ENCODE data around the gene WIPF1. TPM values are rescaled to one million over a fixed set of nuclear protein-coding genes. Genes with fewer than 3 reads are reported as not detected.

Gene WIPF1
- polyA plus RNA-seq, 1 donor (not counting 4 experiments of a cell fraction or from before 2014, with no cell fraction given), result 0.16 TPM

DNA sequence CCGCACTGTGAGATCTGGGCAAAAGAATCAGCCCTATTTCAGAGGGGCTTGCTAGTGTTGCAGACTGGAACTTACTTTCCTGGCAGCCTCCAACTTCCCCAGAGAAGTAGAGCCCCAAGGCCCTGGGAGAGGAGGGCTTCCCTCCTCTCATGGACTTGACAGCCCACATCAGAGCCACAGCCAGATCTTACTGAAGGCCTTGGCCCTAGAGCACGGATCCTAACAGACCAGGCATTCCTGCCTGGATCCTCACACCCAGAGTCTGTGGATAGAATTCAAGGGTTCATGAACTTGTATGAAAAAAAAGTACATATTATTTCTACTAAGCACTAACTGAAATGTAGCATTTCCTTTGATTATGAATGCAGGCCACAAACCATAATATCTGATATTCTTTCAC, 8.3 kb downstream of the WIPF1 start:
- Histone ChIP-seq H3K27ac (ENCODE audit: control insufficient read depth, insufficient read depth, low read length) (no peak overlapping the region), H4K20me1 (ENCODE audit: control insufficient read depth, extremely low read depth, insufficient read depth, low read length) (no peaks in the 10 kb centered on the region), H3K9me3 (ENCODE audit: control insufficient read depth, low read depth, low read length) (no peaks in the 10 kb centered on the region), H3K4me2 (ENCODE audit: control insufficient read depth, extremely low read depth, insufficient read depth, low read depth, low read length) (no peak overlapping the region), H3K27me3 (ENCODE audit: control insufficient read depth, extremely low read depth, insufficient read depth, low read length) (no peaks in the 10 kb centered on the region), H3K4me3 (ENCODE audit: control insufficient read depth in 2 of 3, extremely low read depth in 1 of 3, insufficient read depth in 2 of 3, low read depth in 1 of 3, low read length in 3 of 3) (no peak overlapping the region), H3K4me1 (ENCODE audit: control insufficient read depth, extremely low read depth, insufficient read depth, low read length) (peaks cover 5% of the 10 kb centered on the region), H3K9me1 (ENCODE audit: control insufficient read depth, extremely low read depth, insufficient read depth, low read length) (no peaks in the 10 kb centered on the region), H3K79me2 (ENCODE audit: control insufficient read depth, insufficient read depth, low read length) (no peaks in the 10 kb centered on the region), H3K9ac (ENCODE audit: control insufficient read depth, extremely low read depth, insufficient read depth, low read length) (no peak overlapping the region), H2AFZ (ENCODE audit: control insufficient read depth, low read length) (no peak overlapping the region), H3K36me3 (ENCODE audit: control insufficient read depth in 2 of 2, extremely low read depth in 1 of 2, insufficient read depth in 2 of 2, low read length in 2 of 2) (no peaks in the 10 kb centered on the region)
- dilution Hi-C loops (cut with MboI; ENCODE audit: extremely low pct_ligation_motif_present, low sequenced_read_pairs), result no loop called here
- DNase-seq (ENCODE audit: low read depth, low spot score), result no peak
- no peak for FAIRE-seq
- TF ChIP-seq EZH2 (IDR thresholded peaks at IDR 0.05; ENCODE audit: low read length), result no peak

DNA sequence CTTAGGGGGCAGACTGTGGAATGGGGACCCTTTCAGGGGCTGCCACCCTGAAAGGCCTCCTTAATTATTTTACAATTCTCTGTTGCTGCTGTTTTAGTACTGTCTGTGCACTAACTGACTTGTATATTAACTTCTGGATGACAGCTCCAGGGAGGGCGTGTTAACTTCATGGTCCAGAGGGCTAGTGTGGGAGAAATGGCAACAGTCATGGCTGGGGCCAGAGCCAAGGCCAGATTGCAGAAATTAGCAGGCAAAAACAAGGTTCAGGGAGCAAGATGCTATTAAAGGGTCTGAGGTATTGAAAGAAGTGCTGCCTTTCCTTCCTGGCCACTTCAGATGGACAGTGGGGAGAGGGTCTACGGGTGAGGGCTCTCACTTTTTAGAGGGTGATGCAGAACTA, 9.1 kb downstream of the WIPF1 start:
- peaks cover 2% of the 10 kb centered on the region for H3K4me1 ChIP-seq (ENCODE audit: control insufficient read depth, extremely low read depth, insufficient read depth, low read length)
- H3K9me1 ChIP-seq (ENCODE audit: control insufficient read depth, extremely low read depth, insufficient read depth, low read length), result no peaks in the 10 kb centered on the region
- H3K27ac ChIP-seq (ENCODE audit: control insufficient read depth, insufficient read depth, low read length), result no peak overlapping the region
- H3K9me3 ChIP-seq (ENCODE audit: control insufficient read depth, low read depth, low read length), result no peaks in the 10 kb centered on the region
- H4K20me1 ChIP-seq (ENCODE audit: control insufficient read depth, extremely low read depth, insufficient read depth, low read length), result no peaks in the 10 kb centered on the region
- no peak overlapping the region for H3K4me3 ChIP-seq (ENCODE audit: control insufficient read depth in 2 of 3, extremely low read depth in 1 of 3, insufficient read depth in 2 of 3, low read depth in 1 of 3, low read length in 3 of 3)
- H3K36me3 ChIP-seq (ENCODE audit: control insufficient read depth in 2 of 2, extremely low read depth in 1 of 2, insufficient read depth in 2 of 2, low read length in 2 of 2), result no peaks in the 10 kb centered on the region
- H2AFZ ChIP-seq (ENCODE audit: control insufficient read depth, low read length), result no peak overlapping the region
- H3K4me2 ChIP-seq (ENCODE audit: control insufficient read depth, extremely low read depth, insufficient read depth, low read depth, low read length), result no peak overlapping the region
- dilution Hi-C loops (cut with MboI; ENCODE audit: extremely low pct_ligation_motif_present, low sequenced_read_pairs), result no loop called here
- no peaks in the 10 kb centered on the region for H3K79me2 ChIP-seq (ENCODE audit: control insufficient read depth, insufficient read depth, low read length)
- DNase-seq (ENCODE audit: low read depth, low spot score) (no peak), FAIRE-seq (no peak)
- TF ChIP-seq EZH2 (IDR thresholded peaks at IDR 0.05; ENCODE audit: low read length), result no peak
- TF ChIP-seq, protein P1, sequence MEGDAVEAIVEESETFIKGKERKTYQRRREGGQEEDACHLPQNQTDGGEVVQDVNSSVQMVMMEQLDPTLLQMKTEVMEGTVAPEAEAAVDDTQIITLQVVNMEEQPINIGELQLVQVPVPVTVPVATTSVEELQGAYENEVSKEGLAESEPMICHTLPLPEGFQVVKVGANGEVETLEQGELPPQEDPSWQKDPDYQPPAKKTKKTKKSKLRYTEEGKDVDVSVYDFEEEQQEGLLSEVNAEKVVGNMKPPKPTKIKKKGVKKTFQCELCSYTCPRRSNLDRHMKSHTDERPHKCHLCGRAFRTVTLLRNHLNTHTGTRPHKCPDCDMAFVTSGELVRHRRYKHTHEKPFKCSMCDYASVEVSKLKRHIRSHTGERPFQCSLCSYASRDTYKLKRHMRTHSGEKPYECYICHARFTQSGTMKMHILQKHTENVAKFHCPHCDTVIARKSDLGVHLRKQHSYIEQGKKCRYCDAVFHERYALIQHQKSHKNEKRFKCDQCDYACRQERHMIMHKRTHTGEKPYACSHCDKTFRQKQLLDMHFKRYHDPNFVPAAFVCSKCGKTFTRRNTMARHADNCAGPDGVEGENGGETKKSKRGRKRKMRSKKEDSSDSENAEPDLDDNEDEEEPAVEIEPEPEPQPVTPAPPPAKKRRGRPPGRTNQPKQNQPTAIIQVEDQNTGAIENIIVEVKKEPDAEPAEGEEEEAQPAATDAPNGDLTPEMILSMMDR (optimal IDR thresholded peaks at IDR 0.05 in 1 of 3, IDR thresholded peaks at IDR 0.05 in 1 of 3, conservative IDR thresholded peaks at IDR 0.05 in 1 of 3; ENCODE audit: extremely low read depth in 1 of 3, insufficient read depth in 2 of 3, low read length in 3 of 3), result no peak
- no peak overlapping the region for H3K9ac ChIP-seq (ENCODE audit: control insufficient read depth, extremely low read depth, insufficient read depth, low read length)
- H3K27me3 ChIP-seq (ENCODE audit: control insufficient read depth, extremely low read depth, insufficient read depth, low read length), result no peaks in the 10 kb centered on the region

DNA sequence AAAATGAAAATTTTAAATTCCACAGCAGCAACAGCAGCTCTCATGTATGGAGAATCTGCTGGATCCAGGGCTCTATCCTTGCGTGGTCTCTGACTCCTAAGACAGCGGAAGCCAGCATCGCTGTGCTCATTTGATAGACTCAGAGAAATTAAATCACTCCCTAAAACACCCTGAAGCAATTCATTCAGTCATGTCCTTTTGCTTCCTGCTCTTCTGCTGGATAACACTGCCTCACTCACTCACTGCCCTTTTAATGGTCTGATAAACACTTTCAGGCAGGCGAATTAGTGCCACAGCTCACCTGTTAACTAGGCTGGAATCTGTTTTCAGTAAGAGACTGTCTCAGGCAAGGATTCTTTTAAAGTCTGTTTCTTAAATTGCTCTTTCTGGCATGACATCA, 10.0 kb downstream of the WIPF1 start:
- H3K4me1 ChIP-seq (ENCODE audit: control insufficient read depth, extremely low read depth, insufficient read depth, low read length), result no peaks in the 10 kb centered on the region
- FAIRE-seq (no peak), DNase-seq (ENCODE audit: low read depth, low spot score) (no peak)
- no peak for TF ChIP-seq EZH2 (IDR thresholded peaks at IDR 0.05; ENCODE audit: low read length)
- TF ChIP-seq, protein P1 (optimal IDR thresholded peaks at IDR 0.05 in 1 of 3, IDR thresholded peaks at IDR 0.05 in 1 of 3, conservative IDR thresholded peaks at IDR 0.05 in 1 of 3; ENCODE audit: extremely low read depth in 1 of 3, insufficient read depth in 2 of 3, low read length in 3 of 3), result no peak
- H4K20me1 ChIP-seq (ENCODE audit: control insufficient read depth, extremely low read depth, insufficient read depth, low read length), result no peaks in the 10 kb centered on the region
- H3K27me3 ChIP-seq (ENCODE audit: control insufficient read depth, extremely low read depth, insufficient read depth, low read length), result no peaks in the 10 kb centered on the region
- H3K36me3 ChIP-seq (ENCODE audit: control insufficient read depth in 2 of 2, extremely low read depth in 1 of 2, insufficient read depth in 2 of 2, low read length in 2 of 2), result no peaks in the 10 kb centered on the region
- no peak overlapping the region for H3K4me2 ChIP-seq (ENCODE audit: control insufficient read depth, extremely low read depth, insufficient read depth, low read depth, low read length)
- dilution Hi-C loops (cut with MboI; ENCODE audit: extremely low pct_ligation_motif_present, low sequenced_read_pairs), result no loop called here
- H3K79me2 ChIP-seq (ENCODE audit: control insufficient read depth, insufficient read depth, low read length), result no peaks in the 10 kb centered on the region
- H3K9me1 ChIP-seq (ENCODE audit: control insufficient read depth, extremely low read depth, insufficient read depth, low read length), result no peaks in the 10 kb centered on the region
- H3K27ac ChIP-seq (ENCODE audit: control insufficient read depth, insufficient read depth, low read length), result no peak overlapping the region
- H3K9me3 ChIP-seq (ENCODE audit: control insufficient read depth, low read depth, low read length), result no peaks in the 10 kb centered on the region
- no peak overlapping the region for H3K4me3 ChIP-seq (ENCODE audit: control insufficient read depth in 2 of 3, extremely low read depth in 1 of 3, insufficient read depth in 2 of 3, low read depth in 1 of 3, low read length in 3 of 3)
- H3K9ac ChIP-seq (ENCODE audit: control insufficient read depth, extremely low read depth, insufficient read depth, low read length), result no peak overlapping the region
- H2AFZ ChIP-seq (ENCODE audit: control insufficient read depth, low read length), result no peak overlapping the region

Measured in keratinocyte (primary cell).